GM19468 (cell line): ENCODE results near the gene TCF7L2.
"Not testable (repeated sequence)": the region's sequence is repeated elsewhere in the genome, so short reads cannot be mapped to it uniquely, and the experiment has no call there.

Experiments used
- ATAC-seq: cut with Tn5 transposase; IDR thresholded peaks from one replicate; pipeline ENCODE4 v1.9.1; 2021; ENCODE audit warnings: mild to moderate bottlenecking, moderate library complexity, moderate number of reproducible peaks; ENCODE audit not compliant: unreplicated experiment; ENCODE audit errors: extremely low read depth

Gene TCF7L2

GRCh38 chr10:113058523-113059370 lies 108.7 kb downstream of the TCF7L2 start:
- no peak for ATAC-seq

GRCh38 chr10:113059371-113059780 lies 109.3 kb downstream of the TCF7L2 start:
- no peak for ATAC-seq

- no peak for ATAC-seq
Observed at GRCh38 chr10:113060201-113061053, 110.4 kb downstream of the TCF7L2 start.

GRCh38 chr10:113061054-113061430 lies 111.0 kb downstream of the TCF7L2 start:
- ATAC-seq, result no peak

GRCh38 chr10:113061557-113061956 lies 111.5 kb downstream of the TCF7L2 start:
- no peak for ATAC-seq

- ATAC-seq, result no peak
Observed at GRCh38 chr10:113063043-113063967, 113.3 kb downstream of the TCF7L2 start.

GRCh38 chr10:113064039-113064438 lies 114.0 kb downstream of the TCF7L2 start:
- no peak for ATAC-seq

- not testable (repeated sequence) for ATAC-seq
Observed at GRCh38 chr10:113066120-113066519, 116.1 kb downstream of the TCF7L2 start.

- no peak for ATAC-seq
Observed at GRCh38 chr10:113066561-113067312, 116.7 kb downstream of the TCF7L2 start.

GRCh38 chr10:113067501-113067900 lies 117.5 kb downstream of the TCF7L2 start:
- ATAC-seq, result no peak

GRCh38 chr10:113068178-113068890 lies 118.3 kb downstream of the TCF7L2 start:
- no peak for ATAC-seq

- no peak for ATAC-seq
Observed at GRCh38 chr10:113069595-113069994, 119.5 kb downstream of the TCF7L2 start.

- no peak for ATAC-seq
Observed at GRCh38 chr10:113071446-113071845, 121.4 kb downstream of the TCF7L2 start.

- no peak for ATAC-seq
Observed at GRCh38 chr10:113073549-113074189, 123.6 kb downstream of the TCF7L2 start.

GRCh38 chr10:113076949-113077348 lies 126.9 kb downstream of the TCF7L2 start:
- ATAC-seq, result no peak

- ATAC-seq, result no peak
Observed at GRCh38 chr10:113078282-113078907, 128.3 kb downstream of the TCF7L2 start.

GRCh38 chr10:113080061-113080924 lies 130.2 kb downstream of the TCF7L2 start:
- no peak for ATAC-seq
